IMR-90 (cell line): ENCODE results near the gene SPIN1.

Experiments
- CTCF ChIP-seq: conservative IDR thresholded peaks from 2 replicates; pipeline ENCODE4 v1.5.1; 2012; ENCODE audit warnings: mild to moderate bottlenecking, low read depth, low read length, improper control_type of control experiment
- ELK1 ChIP-seq: fragments of 150-350 bp; IDR thresholded peaks from 2 replicates; pipeline ENCODE4 v1.6.1; 2016; ENCODE audit warnings: low read depth, mild to moderate bottlenecking, low read length, moderate library complexity, borderline replicate concordance
- MAZ ChIP-seq: IDR thresholded peaks from 2 replicates; pipeline ENCODE4 v1.6.1; 2012; ENCODE audit warnings: low read depth, mild to moderate bottlenecking, low read length, improper control_type of control experiment, moderate library complexity, borderline replicate concordance
- MXI1 ChIP-seq: IDR thresholded peaks from 2 replicates; pipeline ENCODE4 v1.6.1; 2012; ENCODE audit warnings: low read depth, mild to moderate bottlenecking, low read length, moderate library complexity, borderline replicate concordance
- POLR2A ChIP-seq: IDR thresholded peaks from 2 replicates; pipeline ENCODE4 v1.6.1; 2012; ENCODE audit warnings: mild to moderate bottlenecking, low read depth, low read length
- RAD21 ChIP-seq: IDR thresholded peaks from 2 replicates; pipeline ENCODE4 v1.6.1; 2012; ENCODE audit warnings: low read length, improper control_type of control experiment
- RFX5 ChIP-seq: IDR thresholded peaks from 2 replicates; pipeline ENCODE4 v1.8.0; 2012; ENCODE audit warnings: low read depth, mild to moderate bottlenecking, low read length, moderate library complexity

GRCh38 chr9:88497224-88497623 lies 109.0 kb downstream of the SPIN1 start:
- TF ChIP-seq CTCF (no peak), MXI1 (no peak), POLR2A (no peak), MAZ (no peak), RAD21 (no peak), ELK1 (no peak), RFX5 (no peak)
